ENCODE results near the gene LAMA2. TPM values are rescaled to one million over a fixed set of nuclear protein-coding genes. Genes with fewer than 3 reads are reported as not detected.

The LAMA2 gene
- total RNA-seq, 1 experiment from 2014 or later, result 112 TPM

DNA sequence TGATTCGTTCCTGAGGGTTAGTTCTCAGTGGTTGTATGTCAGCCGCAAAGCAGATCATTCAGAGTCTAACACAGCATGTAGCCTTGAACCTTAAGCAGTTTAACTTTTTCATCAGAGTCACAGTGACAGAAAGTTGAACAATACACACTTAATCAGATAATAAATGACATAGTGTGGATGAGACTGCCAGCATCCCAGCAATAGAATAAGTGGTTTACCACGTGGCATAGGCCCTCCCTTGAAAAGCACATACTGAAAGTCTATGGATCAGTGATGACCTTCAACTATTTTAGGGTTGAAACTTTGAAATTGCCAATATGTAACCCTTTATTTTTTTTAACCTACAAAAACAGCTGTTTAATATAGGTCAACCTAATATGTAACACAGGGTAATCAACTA, 561.7 kb downstream of the LAMA2 start:
- DNase-seq (ENCODE audit: low read depth), result no peak

DNA sequence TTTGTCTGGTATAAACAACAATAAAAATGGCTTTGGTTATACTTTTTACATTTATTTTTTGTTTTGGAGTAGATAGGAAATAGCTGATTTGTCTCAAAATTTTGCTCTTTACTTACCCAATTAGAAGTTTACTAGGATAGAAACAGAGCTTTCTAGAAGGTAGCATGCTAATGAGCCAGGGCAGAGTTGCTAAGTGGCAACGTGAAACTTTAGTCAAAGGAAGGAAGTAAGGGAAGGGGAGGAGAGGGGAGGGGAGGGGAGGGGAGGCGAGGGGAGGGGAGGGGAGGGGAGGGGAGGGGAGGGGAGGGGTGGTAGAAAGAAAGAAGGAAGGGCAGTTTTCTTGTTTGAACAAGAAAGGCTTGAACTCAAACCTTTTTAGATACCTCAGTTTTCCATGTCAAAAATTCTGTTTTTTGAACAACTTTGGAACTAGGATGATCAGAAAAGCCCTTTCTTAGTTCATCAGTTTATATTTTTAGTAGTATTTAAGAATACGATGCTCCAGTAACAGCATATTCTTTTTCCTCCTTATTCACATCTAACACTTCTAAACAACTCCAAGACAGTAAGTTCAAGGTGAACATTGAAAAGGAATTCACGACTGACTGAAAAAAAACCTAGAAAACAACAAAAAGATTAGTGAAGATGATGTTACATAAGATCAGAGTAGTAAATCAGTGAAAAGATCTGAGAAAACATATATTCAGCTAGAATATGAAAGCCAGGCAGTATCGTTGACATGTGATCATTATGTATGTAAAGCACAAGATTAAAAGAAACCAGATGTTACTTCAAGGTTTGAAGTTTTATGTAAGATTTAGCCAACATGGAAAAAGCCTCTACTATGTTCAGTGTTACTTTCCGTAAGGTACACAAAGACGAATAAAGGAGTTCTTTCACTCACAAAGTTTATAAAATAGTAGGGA, 563.6 kb downstream of the LAMA2 start:
- DNase-seq (ENCODE audit: low read depth), result no peak

DNA sequence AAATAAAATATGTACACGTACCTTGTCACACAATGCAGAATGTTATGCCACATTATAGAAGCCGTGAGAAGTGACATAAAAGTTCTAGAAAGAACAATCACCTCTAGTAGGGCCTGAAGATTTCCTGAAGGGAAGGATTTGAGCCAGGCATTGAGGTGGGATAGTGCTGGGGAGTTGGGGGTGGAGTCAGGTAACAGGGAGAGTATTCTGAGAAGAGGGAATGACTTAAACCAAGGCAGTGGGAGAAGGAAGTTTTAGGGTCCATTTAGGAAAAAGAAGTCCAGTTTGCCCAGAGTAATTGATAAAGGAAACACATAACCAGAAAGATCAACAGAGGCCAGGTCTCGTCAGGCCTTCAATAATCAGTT, 564.2 kb downstream of the LAMA2 start:
- DNase-seq (ENCODE audit: low read depth), result no peak

DNA sequence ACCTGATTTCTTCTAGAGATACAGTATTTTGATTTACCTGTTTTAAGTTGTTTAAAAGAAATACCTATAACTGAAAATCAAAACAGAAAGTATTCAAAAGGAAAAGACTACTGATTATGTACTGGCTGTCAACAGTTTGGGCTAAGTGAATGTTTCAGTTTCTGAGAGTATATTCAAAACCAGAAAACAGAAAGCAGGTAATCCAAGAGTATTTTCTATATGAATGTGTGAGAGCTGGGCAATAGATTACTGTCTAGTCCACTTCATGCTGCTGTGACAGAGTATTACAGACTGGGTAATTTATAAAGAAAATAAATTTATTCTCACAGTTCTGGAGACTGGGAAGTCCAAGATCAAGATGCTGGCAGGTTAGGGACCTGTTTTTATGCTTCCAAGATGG, 566.0 kb downstream of the LAMA2 start:
- no peak for DNase-seq (ENCODE audit: low read depth)

DNA sequence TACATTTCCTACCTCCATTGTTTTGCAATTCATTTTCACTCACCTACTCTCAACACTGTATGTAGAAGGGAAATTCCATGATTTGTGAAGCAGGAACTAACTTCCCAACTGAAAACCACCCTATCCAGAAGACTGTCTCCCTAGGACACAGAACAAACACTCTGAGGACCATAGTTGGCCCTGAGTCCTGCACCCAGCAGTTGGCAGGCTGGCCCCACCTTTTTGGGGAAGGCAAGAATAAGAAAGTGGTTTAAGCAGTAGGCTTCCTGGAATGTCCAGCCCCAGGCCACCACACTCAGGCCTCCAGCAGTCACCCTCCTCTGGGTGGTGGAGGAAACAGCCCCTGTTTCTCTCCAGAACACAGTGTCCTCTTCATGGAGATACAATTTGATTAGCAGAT, 568.2 kb downstream of the LAMA2 start:
- DNase-seq (ENCODE audit: low read depth), result no peak

DNA sequence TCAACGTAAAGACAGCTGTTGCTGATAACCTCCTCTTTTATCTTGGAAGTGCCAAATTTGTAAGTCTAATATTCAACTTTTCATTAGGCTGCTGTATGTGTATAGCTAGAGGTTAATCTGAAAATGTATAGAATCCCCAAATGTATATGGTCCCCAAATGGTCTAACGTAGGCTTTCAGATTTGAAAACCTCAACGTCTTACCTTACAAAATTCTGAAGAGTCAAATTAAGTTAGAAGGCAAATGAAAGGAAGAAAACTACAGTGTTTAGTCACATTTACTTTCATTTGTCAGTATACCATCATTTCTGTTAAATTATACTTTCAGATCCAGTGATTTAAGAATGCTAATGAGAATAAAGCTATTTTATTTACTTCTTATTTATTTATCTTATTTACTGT, 570.1 kb downstream of the LAMA2 start:
- no peak for DNase-seq (ENCODE audit: low read depth)

DNA sequence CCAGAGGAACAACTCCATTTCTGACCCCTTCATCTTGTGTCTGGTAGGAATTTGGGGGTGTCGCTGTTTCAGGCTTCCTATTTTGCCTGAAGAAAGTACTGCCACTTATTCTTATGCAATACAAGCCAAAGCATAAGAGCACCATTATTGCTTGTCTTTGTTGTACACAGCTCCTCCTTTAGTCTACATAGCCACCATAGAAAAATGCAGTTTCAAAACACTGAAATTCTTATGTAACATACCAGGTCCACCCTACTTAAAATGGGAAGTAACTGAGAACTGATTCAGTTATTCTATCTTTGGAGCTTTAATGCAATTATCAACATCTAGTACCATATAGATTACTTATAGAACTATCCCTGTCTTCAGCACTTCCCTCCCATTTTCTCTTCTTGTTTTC, 571.5 kb downstream of the LAMA2 start:
- no peak for DNase-seq (ENCODE audit: low read depth)

DNA sequence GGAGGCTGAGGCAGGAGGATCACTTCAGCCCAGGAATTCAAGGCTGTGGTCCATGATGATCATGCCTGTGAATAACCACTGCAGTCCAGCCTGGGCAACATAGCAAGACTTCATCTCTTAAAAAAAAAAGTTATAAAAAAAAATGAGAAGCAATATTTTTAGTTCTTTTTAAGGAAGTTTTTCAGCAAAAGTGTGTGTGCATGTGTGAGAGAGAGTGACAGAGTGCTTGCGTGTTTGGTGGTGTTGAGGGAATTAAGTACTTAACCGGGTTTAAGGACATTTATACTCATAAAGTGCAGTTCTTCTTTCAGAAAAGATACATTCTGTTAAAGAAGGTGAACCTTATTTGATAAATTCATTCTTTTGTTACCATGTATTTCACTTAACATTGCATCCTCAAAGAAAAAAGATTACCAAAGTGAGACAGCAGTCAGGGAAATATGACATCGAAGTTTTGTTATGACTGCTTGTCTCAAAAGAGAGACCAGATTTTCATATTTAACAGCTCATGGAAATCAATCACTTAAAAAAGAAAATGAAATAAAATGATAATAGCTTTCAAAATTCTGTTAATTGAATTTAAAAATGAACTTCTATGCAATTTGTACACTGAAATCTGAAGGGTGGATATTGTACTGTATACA, 572.3 kb downstream of the LAMA2 start:
- no peak for DNase-seq (ENCODE audit: low read depth)

DNA sequence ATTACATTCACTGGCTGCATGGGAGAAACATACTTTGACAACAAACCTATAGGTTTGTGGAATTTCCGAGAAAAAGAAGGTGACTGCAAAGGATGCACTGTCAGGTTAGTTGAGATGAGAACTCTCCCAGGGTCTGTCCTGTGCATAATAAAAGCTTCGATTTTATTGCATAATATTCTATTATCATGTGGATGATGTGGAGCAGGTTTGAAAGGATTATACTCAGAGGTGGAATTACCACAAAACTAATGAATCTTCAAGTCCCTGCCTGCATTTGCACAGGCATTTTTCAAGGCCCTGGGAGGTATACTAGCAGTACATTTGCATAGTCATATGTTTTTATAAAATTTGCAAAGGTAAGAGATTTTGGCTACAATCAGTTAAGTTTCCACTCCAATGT, 577.3 kb downstream of the LAMA2 start:
- no peak for DNase-seq (ENCODE audit: low read depth)

DNA sequence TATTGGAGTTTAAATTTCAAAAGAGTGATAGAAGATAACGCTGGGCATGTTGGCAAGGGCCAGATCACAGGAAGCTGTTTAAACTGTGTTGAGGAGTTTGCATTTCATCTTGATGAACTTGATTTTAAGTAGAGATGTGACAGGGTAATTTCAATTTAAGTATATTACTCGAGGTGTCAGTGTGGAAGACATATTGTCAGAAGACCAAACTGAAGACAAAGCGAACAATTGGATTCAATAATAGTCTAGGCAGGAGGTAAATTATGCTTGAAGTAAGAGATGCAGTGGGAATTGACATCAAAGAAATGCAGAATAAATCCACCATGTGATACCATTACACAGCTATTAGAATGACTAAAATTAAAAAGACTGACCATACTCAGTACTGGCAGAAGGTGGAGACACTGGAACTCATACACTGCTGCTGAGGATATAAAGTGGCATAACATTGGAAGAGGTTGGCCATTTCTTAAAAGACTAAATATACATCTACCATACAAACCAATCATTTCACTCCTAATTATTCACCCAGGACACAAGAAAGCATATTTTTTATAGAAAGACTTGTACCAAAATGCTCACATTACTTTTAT, 586.2 kb downstream of the LAMA2 start:
- peak; percentile 44 for DNase-seq (ENCODE audit: low read depth)

DNA sequence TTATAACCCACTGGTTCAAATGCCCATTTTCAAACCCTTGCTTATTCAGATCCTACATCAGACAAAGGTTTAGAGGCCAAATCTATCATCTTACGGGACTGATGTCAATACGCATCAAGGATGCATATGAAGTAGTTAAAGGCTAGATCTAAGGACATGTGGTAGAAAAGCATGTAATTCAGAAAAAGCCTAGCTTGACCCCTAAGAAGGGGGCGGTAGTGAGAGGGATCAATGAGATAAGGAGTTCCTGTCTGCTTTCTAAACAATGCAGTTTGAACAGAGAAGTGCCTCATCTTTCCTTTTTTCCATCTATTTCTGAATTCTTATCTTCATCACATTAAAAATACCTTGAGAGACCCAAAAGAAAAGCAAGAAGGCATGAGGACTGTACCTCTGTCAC, 589.3 kb downstream of the LAMA2 start:
- no peak for DNase-seq (ENCODE audit: low read depth)

DNA sequence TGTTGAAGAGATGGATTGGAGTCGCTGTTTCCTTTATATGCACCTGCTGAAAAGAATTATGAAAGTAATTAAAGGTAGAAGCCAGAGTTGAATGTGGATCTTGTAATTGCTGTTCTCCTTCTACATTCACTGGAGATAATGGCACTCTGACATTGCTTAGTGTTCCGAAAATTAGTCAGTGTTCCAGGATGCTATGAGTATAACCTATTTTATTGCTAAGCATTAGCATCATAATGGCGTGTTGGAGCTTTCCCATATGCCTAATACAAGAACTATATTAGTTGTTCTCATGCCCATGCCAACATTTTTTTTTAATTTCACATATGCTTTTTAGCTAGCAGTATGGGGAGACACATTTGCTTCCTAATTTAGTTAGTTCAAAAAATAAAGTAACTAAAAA, 590.6 kb downstream of the LAMA2 start:
- DNase-seq (ENCODE audit: low read depth), result no peak

DNA sequence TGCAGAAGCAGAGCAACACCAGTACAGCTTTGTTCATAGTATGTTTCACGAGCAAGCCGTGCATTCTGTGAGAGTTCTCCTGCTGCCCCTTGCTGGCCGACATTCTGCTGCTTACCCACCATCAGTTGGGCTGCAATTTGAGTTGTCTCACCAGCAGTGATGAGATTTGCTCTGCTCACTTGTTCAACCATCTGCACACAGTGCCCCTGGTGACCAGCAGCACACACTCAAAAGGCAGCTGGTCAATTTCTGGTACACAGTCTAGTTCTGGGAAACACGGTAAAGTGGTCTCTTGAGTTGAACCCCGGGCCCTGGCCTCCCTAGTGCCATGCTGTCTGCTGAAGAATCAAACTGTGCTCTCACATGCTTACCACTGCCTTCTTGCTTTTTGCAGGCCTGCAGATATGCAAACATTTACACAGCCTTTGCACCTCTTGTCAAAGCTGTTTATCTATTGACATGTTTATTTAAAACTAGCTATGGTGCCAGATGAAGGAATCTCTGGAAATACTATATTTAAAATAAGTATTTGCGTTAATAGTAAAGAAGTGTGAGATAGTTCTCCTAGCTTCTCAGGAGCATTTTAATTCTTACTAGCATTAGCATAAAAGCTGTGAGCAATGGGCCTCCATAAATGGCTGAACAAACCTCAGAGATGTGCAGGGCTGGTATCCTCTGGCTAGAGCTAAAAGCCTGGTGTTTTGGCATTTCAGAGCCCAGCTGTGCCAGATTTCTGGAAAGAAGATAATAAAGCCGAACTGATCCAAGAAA, 592.7 kb downstream of the LAMA2 start:
- peak; percentile 45 for DNase-seq (ENCODE audit: low read depth)

DNA sequence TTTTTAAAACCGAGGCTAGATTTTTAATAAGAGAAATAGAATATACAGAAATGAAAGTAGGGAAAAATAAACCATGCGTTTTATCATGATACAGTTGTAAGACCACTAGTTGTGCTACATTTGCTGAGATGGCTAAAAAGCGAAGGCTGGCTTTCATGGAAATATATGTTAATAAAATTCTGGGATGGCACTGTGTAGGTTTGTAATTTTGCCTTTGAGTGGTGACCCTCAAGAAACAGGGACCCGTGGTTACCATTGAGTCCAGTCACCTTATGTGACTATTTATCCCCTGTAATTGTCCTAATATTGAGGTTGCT, 593.3 kb downstream of the LAMA2 start:
- no peak for DNase-seq (ENCODE audit: low read depth)

DNA sequence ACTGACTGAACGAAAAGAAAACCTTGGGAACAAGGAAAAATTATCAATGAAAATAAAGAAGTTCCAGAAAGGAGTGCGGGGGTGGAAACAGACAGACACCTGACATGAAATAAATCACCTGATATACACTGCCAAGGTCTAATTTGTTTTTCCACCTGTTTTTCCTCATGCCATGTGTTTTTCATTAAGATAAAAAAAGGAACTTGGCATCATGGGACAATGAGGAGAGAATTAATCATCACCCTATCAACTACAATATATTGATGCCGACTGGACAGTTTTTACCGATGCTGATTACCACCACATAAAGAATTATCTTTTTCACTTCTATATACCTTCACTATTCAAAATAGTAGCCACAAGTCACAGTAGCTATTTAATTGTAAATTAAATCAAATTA, 593.9 kb downstream of the LAMA2 start:
- DNase-seq (ENCODE audit: low read depth), result peak; percentile 75

DNA sequence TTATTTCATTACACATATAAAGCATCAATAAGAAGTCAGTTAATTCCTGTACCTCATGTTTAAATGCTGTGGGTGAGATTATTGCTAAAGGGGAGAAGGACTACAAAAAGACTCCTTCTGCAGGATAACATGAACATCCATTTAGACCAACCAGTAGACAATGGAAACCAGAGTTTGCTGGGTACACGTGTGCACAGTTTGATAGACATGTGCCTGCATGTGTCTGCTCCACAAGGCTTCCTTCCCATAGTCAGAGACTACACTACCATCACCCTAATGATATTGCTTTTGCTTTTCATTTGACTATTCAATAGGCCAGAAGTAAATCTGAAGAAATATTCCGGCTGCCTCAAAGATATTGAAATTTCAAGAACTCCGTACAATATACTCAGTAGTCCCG, 595.4 kb downstream of the LAMA2 start:
- no peak for DNase-seq (ENCODE audit: low read depth)

DNA sequence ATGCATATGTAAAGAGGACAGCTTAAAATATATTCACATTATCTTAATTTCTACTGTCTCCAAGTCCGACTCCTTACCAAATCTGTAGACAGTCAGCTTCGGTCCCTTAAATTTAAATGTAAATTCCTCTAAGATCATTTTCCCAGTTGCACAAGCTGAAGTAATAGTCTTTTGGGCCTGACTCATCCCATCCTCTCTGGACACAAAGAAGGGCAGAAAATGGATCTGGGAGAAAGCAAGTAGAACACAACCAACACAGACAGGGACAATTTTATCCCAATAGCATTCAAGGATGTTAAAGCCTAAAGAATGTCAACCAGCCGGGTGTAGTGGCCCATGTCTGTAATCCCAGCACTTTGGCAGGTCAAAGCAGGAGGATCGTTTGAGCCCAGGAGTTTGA, 598.8 kb downstream of the LAMA2 start:
- DNase-seq (ENCODE audit: low read depth), result peak; percentile 45

DNA sequence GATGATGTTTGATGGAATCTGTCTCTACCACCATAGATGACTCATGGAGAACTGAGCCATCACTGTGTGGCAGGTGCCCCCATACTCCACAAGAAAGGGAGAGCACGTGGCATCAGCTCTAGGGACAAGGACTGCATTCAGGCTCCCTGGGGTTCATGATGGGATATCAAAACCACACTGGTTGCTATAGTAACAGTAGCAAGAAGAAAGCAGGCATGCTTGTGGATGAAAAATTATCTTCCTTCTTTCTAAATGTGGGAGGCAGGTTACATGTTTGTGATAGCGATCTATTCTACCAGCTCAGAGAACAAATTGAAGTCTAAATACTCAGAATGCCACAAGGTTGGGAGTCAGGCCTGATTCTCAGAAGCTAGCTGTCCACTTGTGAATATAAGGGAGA, 602.8 kb downstream of the LAMA2 start:
- DNase-seq (ENCODE audit: low read depth), result peak; percentile 77

DNA sequence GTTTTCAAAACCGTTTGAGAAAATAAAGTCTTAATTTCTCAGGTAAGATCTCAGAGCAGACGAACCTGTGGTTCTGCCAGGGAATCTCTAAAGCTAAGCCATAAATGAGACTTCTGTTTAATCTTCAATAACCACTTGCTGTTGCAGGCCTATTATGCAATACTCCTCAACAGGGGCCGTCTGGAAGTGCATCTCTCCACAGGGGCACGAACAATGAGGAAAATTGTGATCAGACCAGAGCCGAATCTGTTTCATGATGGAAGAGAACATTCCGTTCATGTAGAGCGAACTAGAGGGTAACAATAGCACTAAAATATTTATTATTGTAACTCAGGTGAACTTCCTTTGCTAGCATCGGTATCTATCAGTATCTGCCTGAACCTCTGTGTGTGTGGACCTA, 603.4 kb downstream of the LAMA2 start:
- no peak for DNase-seq (ENCODE audit: low read depth)

DNA sequence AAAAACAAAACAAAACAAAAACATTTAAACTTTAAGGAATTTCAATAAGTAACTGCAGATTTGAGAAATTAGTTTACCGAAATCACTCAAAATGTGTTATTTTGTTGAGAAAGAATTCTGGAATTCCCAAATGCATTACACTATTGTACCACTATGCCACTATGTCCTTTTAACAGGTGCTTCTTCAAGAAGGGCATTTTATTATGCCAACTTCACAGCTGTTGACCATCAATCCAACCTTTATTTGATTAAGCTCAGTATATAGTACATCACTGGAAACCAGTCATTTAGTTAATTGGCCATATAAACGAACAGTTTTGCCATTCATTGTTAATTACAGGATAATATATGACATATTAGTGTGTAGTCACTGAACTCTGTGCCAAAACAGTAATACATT, 605.4 kb downstream of the LAMA2 start:
- DNase-seq (ENCODE audit: low read depth), result peak; percentile 55

DNA sequence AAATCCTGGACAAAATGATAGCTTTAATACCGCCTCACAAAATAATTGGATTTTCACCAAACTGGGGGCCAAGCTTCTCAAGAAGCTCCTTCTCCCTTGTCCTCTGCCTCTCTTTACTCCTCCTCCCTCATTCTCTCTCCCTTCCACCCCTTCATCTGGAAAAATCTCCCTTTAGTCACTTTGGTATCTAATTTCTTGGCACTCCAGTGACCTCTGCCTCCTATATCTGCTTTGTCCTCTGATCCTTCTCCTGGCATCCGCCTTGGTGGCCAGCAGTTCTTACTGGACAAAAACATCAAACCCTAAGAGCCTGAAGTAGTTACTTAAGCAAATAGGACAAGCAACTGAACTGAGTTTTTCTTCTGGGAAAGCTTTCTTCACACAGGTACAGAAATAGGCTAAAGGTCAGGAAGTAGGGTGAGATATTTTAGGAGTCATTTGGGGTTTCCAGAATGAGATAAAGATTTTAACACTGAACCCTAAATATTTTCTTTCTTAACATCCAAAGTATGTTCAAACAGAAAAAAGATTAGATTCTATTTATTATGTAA, 606.4 kb downstream of the LAMA2 start:
- DNase-seq (ENCODE audit: low read depth), result peak; percentile 62
